ENCODE data around the gene SLC1A2. TPM values are rescaled to one million over a fixed set of nuclear protein-coding genes. Genes with fewer than 3 reads are reported as not detected.

The SLC1A2 gene
- total RNA-seq, 1 experiment from 2014 or later, result 0.11 TPM

DNA sequence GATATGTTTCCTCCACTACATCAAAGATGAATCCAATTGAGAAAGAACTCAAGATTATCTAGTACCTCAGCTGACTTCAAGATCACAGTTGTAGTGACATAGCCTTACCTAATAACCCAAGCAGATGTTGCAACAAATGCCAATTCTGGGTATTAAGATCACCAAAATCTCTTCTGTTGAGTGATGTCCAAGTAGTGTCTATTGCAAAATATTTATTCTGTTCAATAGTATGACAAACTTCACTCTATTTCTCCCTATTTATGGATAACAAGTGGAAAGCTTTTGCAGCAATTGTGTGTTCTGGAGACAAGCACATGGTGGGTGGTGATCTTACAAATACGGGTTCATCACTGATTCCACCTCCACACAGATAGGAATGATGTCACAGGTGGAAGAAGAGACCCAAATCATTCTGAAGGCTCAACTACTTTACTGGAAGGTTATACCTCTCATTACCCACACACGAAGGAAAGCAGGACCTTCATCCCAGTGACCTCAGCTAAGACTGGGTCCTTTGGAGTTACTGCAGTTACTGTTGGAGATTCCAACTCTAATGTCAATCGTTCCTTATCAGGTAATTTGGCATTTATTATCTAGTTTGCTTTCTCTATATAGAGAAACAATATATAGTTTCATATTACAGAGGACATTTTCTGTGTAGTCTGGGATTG, 208.3 kb downstream of the SLC1A2 start:
- TF ChIP-seq CTCF (conservative IDR thresholded peaks at IDR 0.05; ENCODE audit: low read depth, low read length), result no peak
- no peak for TF ChIP-seq EZH2 (IDR thresholded peaks at IDR 0.05; ENCODE audit: borderline replicate concordance, low read depth, low read length, poor library complexity, severe bottlenecking)
- POLR2A ChIA-PET (ENCODE audit: low non-redundant PET), result no interaction called here

GRCh38 chr11:35208795-35209194, 210.6 kb downstream of the SLC1A2 start:
- CTCF ChIA-PET, result no interaction called here
- TF ChIP-seq CTCF (conservative IDR thresholded peaks at IDR 0.05; ENCODE audit: low read depth, low read length) (no peak), EZH2 (IDR thresholded peaks at IDR 0.05; ENCODE audit: borderline replicate concordance, low read depth, low read length, poor library complexity, severe bottlenecking) (no peak)
- Histone ChIP-seq H3K4me3 (ENCODE audit: low read depth, low read length, poor library complexity, severe bottlenecking) (no peak overlapping the region), H3K27ac (ENCODE audit: low read depth, low read length, poor library complexity, severe bottlenecking) (no peak overlapping the region), H3K9me3 (ENCODE audit: low read depth, low read length, poor library complexity, severe bottlenecking) (no peaks in the 10 kb centered on the region), H3K27me3 (replicated peaks; ENCODE audit: insufficient read depth, low read depth, low read length, poor library complexity) (peaks cover 3% of the 10 kb centered on the region), H3K36me3 (ENCODE audit: insufficient read depth, low read length, poor library complexity, severe bottlenecking) (no peaks in the 10 kb centered on the region), H3K4me1 (ENCODE audit: insufficient read depth, low read length, poor library complexity, severe bottlenecking) (no peaks in the 10 kb centered on the region)
- BruUV-seq (replicated peaks), result no TSS peak
- POLR2A ChIA-PET (ENCODE audit: low non-redundant PET), result no interaction called here
- no peak for DNase-seq (ENCODE audit: low spot score)
- intact Hi-C loops (cut with micrococcal nuclease; ENCODE audit: unreplicated experiment), result no loop called here

More for the DNA sequence above, 208.3 kb downstream of the SLC1A2 start:
- Histone ChIP-seq H3K36me3 (ENCODE audit: insufficient read depth, low read length, poor library complexity, severe bottlenecking) (no peaks in the 10 kb centered on the region), H3K4me3 (ENCODE audit: low read depth, low read length, poor library complexity, severe bottlenecking) (no peak overlapping the region), H3K27me3 (replicated peaks; ENCODE audit: insufficient read depth, low read depth, low read length, poor library complexity) (peaks cover 3% of the 10 kb centered on the region), H3K4me1 (ENCODE audit: insufficient read depth, low read length, poor library complexity, severe bottlenecking) (no peaks in the 10 kb centered on the region), H3K27ac (ENCODE audit: low read depth, low read length, poor library complexity, severe bottlenecking) (no peak overlapping the region), H3K9me3 (ENCODE audit: low read depth, low read length, poor library complexity, severe bottlenecking) (no peaks in the 10 kb centered on the region)
- DNase-seq (ENCODE audit: low spot score), result no peak
- CTCF ChIA-PET, result no interaction called here
- BruUV-seq (replicated peaks), result no TSS peak
- intact Hi-C loops (cut with micrococcal nuclease; ENCODE audit: unreplicated experiment), result no loop called here

- ChIA-PET CTCF (no interaction called here), POLR2A (ENCODE audit: low non-redundant PET) (no interaction called here)
- H3K27ac ChIP-seq (ENCODE audit: low read depth, low read length, poor library complexity, severe bottlenecking), result no peak overlapping the region
- no peak for DNase-seq (ENCODE audit: low spot score)
- no TSS peak for BruUV-seq (replicated peaks)
- peaks cover 11% of the 10 kb centered on the region for H3K27me3 ChIP-seq (replicated peaks; ENCODE audit: insufficient read depth, low read depth, low read length, poor library complexity)
- H3K9me3 ChIP-seq (ENCODE audit: low read depth, low read length, poor library complexity, severe bottlenecking), result no peaks in the 10 kb centered on the region
- H3K4me1 ChIP-seq (ENCODE audit: insufficient read depth, low read length, poor library complexity, severe bottlenecking), result no peaks in the 10 kb centered on the region
- H3K36me3 ChIP-seq (ENCODE audit: insufficient read depth, low read length, poor library complexity, severe bottlenecking), result no peaks in the 10 kb centered on the region
- H3K4me3 ChIP-seq (ENCODE audit: low read depth, low read length, poor library complexity, severe bottlenecking), result no peak overlapping the region
- TF ChIP-seq EZH2 (IDR thresholded peaks at IDR 0.05; ENCODE audit: borderline replicate concordance, low read depth, low read length, poor library complexity, severe bottlenecking), result no peak
- TF ChIP-seq CTCF (conservative IDR thresholded peaks at IDR 0.05; ENCODE audit: low read depth, low read length), result no peak
- intact Hi-C loops (cut with micrococcal nuclease; ENCODE audit: unreplicated experiment), result no loop called here
Measured at GRCh38 chr11:35207471-35208403, 211.6 kb downstream of the SLC1A2 start.
